Right ventricle myocardium inferior (tissue), 1 donor: Measurements from ENCODE around the gene DHX30. TPM values are rescaled to one million over a fixed set of nuclear protein-coding genes. Genes with fewer than 3 reads are reported as not detected.

Experiments
- ATAC-seq: fragments of 200-7000 bp; cut with Tn5 transposase; one replicate; pipeline ENCODE4 v1.9.1; 2020; ENCODE audit warnings: mild to moderate bottlenecking, moderate library complexity
- DNase-seq: peaks from one replicate; pipeline ENCODE4 v3.0.0; 2021; ENCODE audit errors: missing footprints
- intact Hi-C: fragments of 100-400 bp; cut with DNase I; formaldehyde crosslinking; loops from one replicate; pipeline ENCODE4 v1.11.0; 2022
- total RNA-seq: library from RNA; stranded (reverse); fragmentation: NEBNext Ultra II Directional; extraction: Animal tissue kit (Norgen Biotek cat#: 25700); gene quantifications from one replicate; pipeline ENCODE4 v1.2.1, GENCODE V29; 2021
- donor health status: DM: no; HTN: yes; CAD: no; lungs with severe emphysema.

Gene DHX30
- total RNA-seq, 1 donor from 2014 or later = 47.2 TPM

- no peak for ATAC-seq
- intact Hi-C loops = no loop called here
- DNase-seq = no peak
Observed at GRCh38 chr3:47849186-47849698, 46.3 kb downstream of the DHX30 start.

DNA sequence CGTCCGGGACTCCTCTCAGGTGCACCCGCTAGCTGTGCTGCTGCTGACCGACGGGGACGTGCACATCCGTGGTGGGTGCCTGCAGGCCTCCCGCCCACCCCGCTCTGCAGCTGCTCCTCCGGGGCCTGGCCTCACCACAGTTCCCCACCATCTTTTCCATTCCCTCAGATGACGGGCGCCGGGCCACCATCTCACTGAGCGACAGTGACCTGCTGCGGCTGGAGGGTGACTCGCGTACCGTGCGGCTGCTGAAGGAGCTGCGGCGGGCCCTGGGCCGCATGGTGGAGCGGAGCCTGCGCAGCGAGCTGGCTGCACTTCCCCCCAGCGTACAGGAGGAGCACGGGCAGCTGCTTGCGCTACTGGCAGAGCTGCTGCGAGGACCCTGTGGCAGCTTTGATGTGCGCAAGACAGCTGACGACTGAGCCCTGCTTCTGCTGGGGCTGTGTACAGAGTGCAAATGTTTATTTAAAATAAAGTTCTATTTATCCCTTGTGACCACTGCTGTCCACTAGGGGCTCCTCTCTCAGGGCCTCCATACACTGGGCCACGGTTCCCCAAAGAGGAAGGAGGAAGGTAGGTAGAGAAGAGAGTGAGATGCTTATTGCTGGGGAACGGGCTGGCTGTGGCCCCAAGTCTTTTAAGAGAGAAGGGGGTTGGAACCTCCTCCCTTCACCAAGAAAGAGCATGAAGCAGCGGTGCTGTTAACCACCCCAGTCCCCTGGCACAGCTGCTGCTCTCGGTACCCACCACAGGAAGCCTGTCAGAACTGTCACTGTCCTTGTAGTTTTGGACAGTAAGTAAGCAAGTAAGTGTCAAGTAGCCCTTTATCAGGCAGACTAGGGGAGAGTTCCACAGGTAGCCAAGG lies 47.0 kb downstream of the DHX30 start:
- peak; percentile 6 for ATAC-seq
- DNase-seq = no peak
- intact Hi-C loops = no loop called here

GRCh38 chr3:47850564-47851410 lies 47.8 kb downstream of the DHX30 start:
- no peak for DNase-seq
- ATAC-seq = no peak
- intact Hi-C loops = no loop called here

DNA sequence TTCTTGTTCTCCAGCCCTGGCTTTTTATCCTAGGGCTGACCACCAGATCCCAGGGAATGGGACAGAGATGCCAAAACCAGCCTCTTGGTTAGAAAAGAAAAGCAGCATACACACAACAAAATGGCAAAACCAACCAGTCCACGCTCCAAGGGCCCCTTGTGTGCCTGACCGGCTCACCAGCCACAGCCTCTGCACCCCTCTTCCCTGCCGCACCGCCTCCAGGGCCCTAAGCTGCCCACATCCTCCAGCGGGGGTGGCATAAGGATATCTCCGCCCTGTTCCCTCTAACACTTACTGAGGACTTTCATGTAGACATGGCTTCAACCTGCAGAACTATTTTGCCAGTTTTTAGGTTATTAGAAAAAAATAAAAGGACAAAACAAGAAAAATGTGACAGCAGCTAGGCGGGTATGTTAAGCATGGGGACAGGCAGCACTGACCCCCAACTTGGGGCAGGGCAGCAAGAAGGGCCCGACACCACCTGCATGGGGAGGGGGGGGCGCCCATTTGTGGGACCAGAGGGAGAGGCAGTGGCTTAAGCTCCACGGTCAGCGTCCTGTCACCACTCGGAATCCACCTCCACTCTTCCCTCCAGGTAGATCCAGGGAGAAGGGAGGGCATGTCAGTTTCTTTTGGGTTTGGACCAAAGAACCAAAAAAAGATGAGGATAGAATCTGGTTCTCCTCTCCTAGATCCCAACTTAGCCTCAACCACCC lies 49.1 kb downstream of the DHX30 start:
- intact Hi-C loops = no loop called here
- ATAC-seq (no peak), DNase-seq (no peak)

- intact Hi-C loops = no loop called here
- DNase-seq = no peak
Observed at GRCh38 chr3:47852604-47853602, 50.0 kb downstream of the DHX30 start.

GRCh38 chr3:47854267-47854666 lies 51.3 kb downstream of the DHX30 start:
- no peak for ATAC-seq
- DNase-seq = no peak
- intact Hi-C loops = no loop called here

More at GRCh38 chr3:47852604-47853602, 50.0 kb downstream of the DHX30 start:
- no peak for ATAC-seq

DNA sequence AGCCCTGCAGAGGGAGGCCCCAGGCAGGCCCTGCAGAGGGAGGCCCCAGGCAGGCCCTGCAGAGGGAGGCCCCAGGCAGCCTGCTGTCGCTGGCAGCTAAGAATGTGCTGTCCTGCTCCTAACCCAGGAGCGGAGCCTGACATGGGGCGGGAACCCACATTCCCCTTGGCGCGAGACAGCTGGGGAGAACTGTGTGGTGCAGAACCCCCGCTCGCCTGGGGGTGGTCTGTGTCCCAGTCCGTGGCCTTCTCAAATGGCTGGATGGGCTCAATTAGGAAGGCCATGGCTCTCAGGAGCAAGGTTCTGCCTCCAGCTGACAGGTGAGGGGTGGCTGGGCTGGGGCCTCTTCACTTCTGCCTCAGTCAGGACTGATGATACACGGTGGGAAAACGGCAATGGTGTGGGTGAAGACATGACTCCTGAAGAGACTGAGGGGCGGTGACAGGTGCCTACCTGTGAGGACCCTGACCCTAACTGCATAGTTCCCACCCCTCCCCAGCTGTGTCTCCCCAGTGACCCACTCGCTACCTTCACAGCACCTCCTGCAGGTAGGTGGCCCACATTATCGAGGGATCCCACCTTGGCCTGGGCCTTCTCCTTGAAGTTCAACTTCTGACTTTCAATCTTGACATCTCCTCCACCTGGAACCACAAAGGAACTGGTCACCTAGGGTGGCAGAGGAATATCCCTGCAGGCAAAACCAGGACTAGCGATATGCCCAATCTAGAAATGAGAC lies 52.0 kb downstream of the DHX30 start:
- DNase-seq = no peak
- intact Hi-C loops = no loop called here
- ATAC-seq = no peak

DNA sequence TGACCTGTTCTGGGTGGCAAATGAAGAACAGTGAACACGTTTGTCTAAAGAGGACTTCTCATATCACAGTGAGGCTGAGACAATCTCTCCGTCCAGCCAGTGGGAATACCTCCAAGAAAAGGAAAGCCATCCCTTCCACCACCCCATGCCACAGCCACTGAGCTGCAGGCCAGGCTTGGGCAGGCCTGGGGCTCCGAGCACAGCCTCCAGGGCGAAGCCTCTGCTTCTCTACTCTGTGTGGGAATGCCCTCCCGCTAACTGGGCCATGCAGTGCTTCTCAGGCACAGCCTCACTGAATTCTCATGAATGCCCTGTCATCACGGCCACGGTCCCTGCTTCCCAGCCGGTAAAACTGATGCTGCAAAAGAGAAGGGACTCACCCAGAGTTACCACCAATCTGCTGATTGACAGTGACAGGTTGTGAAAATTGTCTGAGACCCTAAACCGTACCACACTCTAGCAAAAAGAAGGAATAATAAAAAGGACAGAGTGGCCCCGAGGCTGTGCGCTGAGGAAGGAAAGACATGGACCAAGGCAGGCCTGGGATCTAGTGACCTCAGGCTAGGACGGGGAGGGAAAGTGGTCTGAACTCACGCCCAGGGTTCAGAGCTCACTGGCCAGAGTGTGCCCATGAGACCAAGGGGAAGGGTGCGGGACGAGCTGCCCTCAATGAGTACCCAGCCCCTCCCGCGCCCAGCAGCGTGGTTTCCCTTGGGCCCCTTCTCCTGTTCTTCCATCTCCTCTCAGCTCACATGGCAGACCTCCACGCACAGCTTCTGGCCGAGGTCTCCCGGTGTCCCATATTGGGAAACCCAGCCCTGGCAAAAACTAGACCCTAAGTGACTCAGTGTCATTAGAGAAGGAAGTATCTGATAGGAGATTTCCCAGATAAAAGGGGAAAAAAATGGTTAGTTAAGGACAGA lies 52.8 kb downstream of the DHX30 start:
- intact Hi-C loops = no loop called here
- DNase-seq (no peak), ATAC-seq (no peak)

- intact Hi-C loops = no loop called here
- DNase-seq (no peak), ATAC-seq (no peak)
Observed at GRCh38 chr3:47856669-47857068, 53.7 kb downstream of the DHX30 start.

DNA sequence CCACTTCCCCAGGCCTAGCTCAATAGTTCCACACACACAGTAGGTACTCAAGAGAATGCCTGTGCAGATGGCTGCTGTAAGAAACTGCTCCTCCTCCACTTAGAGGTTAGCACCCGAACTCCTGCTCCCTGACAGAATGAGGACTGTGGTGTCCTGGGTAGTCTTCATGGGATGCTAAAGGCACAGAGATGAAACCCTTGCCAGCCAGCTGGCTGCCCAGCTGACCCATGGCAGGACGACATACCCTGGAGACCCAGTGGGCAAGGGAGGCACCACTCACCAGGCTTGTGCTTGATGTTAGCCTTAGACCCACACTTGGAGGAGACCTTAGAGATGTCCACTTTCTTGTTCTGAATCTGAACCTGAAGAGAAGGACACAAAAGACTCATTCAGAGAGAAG lies 54.2 kb downstream of the DHX30 start:
- DNase-seq (no peak), ATAC-seq (no peak)
- intact Hi-C loops = no loop called here

GRCh38 chr3:47859956-47860605 lies 57.1 kb downstream of the DHX30 start:
- no peak for DNase-seq
- intact Hi-C loops = no loop called here
- no peak for ATAC-seq

DNA sequence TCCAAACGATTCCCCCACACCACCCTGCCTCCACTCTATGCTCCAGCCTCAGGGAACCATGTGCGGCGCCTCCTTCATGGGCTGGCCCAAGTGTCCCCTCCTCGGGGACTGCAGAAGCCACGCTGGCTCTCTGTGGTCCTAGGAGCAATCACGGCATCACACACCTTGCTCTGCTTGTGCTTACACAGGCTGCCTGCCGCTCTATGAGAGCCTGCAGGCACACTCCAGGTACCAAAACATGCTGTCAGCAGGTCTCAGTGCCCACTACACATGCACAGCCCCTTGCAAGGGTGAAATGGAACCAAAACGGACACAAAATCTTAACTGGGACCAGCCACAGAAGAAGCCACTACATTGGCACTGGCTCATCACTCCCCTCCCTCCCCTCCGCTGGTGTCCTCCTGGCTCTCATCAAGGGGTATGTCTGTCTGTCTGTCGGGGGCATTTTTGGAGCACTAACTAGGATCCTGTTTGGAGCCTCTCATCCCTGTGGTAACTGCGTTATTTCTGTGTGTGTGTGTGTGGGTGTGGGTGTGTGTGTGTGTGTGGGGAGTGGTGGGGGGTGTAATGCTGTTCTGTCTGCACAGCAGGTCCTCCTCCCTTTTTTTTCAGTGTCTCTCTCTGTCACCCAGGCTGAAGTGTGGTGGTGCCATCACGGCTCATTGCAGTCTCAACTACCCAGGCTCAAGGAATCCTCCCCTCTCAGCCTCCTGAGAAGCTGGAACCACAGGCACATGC lies 60.6 kb downstream of the DHX30 start:
- ATAC-seq (no peak), DNase-seq (no peak)
- intact Hi-C loops = no loop called here

DNA sequence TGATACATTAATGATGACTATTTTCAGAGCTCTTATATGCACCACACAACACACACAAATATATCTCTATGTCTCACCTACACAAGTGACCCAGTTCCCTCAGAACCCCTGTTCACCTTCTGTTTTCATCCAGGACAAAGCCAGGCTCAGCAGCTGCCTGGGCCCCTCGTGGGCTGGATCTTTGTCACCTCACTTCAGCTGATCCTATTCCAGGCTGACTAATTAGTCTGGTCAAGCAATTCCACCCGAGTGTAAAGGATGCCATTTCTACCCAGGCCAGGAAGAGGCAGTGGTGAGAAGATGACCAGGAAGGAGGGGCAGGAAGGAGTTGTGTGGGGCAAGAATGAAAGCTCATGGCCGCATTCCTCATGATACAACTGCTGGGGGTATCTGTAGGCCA lies 62.3 kb downstream of the DHX30 start:
- no peak for ATAC-seq
- intact Hi-C loops = no loop called here
- DNase-seq = no peak

- DNase-seq (no peak), ATAC-seq (no peak)
- intact Hi-C loops = no loop called here
Observed at GRCh38 chr3:47867451-47868044, 64.6 kb downstream of the DHX30 start.

- DNase-seq (no peak), ATAC-seq (no peak)
- intact Hi-C loops = no loop called here
Observed at GRCh38 chr3:47868306-47868705, 65.4 kb downstream of the DHX30 start.
